SU-DHL-6 (cell line): ENCODE data around the gene CCDC30.

Source experiments
- H2AFZ ChIP-seq: fragments of 200-600 bp; sonication (generic); 2 replicates; pipeline ENCODE4 v1.6.1; 2014; ENCODE audit warnings: low read depth, mild to moderate bottlenecking, moderate library complexity, mixed read lengths, antibody characterized with exemption, low read length; ENCODE audit not compliant: severe bottlenecking
- H3F3A ChIP-seq: fragments of 200-600 bp; shearing (Covaris generic); 2 replicates; pipeline ENCODE4 v1.6.0; 2016; ENCODE audit warnings: antibody characterized with exemption, mild to moderate bottlenecking; ENCODE audit not compliant: insufficient read depth
- H3K27ac ChIP-seq: fragments of 200-600 bp; sonication (generic); 2 replicates; pipeline ENCODE4 v1.5.1; 2016; ENCODE audit warnings: low read depth, mild to moderate bottlenecking, low read length, moderate library complexity, mixed read lengths
- H3K27me3 ChIP-seq: fragments of 200-600 bp; sonication (generic), shearing (Covaris generic); 2 replicates; pipeline ENCODE4 v1.6.0; 2014; ENCODE audit warnings: mild to moderate bottlenecking, low read length
- H3K36me3 ChIP-seq: fragments of 200-600 bp; sonication (generic); 2 replicates; pipeline ENCODE4 v1.6.1; 2014; ENCODE audit warnings: mild to moderate bottlenecking, low read length, mixed read lengths
- H3K4me2 ChIP-seq: fragments of 300-600, 200-600 bp; shearing (Covaris generic), sonication (generic); 2 replicates; pipeline ENCODE4 v1.6.0; 2014; ENCODE audit warnings: low read length, low read depth, mild to moderate bottlenecking; ENCODE audit not compliant: poor library complexity, severe bottlenecking
- H3K4me3 ChIP-seq: fragments of 200-600 bp; sonication (generic); 2 replicates; pipeline ENCODE4 v1.5.1; 2014; ENCODE audit warnings: antibody characterized with exemption, low read length, mild to moderate bottlenecking, mixed read lengths; ENCODE audit not compliant: insufficient read depth, poor library complexity, severe bottlenecking
- H3K79me2 ChIP-seq: fragments of 200-600 bp; sonication (generic); 2 replicates; pipeline ENCODE4 v1.6.1; 2014; ENCODE audit warnings: mild to moderate bottlenecking, low read length, moderate library complexity; ENCODE audit not compliant: insufficient read depth
- H3K9ac ChIP-seq: fragments of 200-600 bp; sonication (generic); 2 replicates; pipeline ENCODE4 v1.7.0; 2014; ENCODE audit warnings: mild to moderate bottlenecking, low read length
- H3K9me2 ChIP-seq: fragments of 200-600 bp; sonication (generic); replicated peaks from 2 replicates; pipeline ENCODE4 v1.6.1; 2014; ENCODE audit warnings: low read length; ENCODE audit not compliant: insufficient read depth
- H3K9me3 ChIP-seq: fragments of 200-600 bp; sonication (generic); 2 replicates; pipeline ENCODE4 v1.6.1; 2014; ENCODE audit warnings: low read length, mixed read lengths; ENCODE audit not compliant: insufficient read depth
- H4K20me1 ChIP-seq: fragments of 200-600 bp; sonication (generic); 2 replicates; pipeline ENCODE4 v1.6.1; 2014; ENCODE audit warnings: low read depth, mild to moderate bottlenecking, antibody characterized with exemption, low read length, moderate library complexity, mixed read lengths
- EZH2phosphoT487 ChIP-seq: fragments of 200-600 bp; sonication (generic), shearing (Covaris generic); conservative IDR thresholded peaks from 2 replicates; pipeline ENCODE4 v1.6.1; 2018; ENCODE audit warnings: mild to moderate bottlenecking, antibody characterized with exemption, low read length, moderate library complexity, mixed read lengths
- TF ChIP-seq, protein P1 (sequence below): fragments of 200-600 bp; sonication (generic); IDR thresholded peaks from one replicate; pipeline ENCODE4 v1.5.1; 2017; ENCODE audit warnings: antibody characterized with exemption, mild to moderate bottlenecking, low read length, moderate library complexity; ENCODE audit not compliant: insufficient read depth, poor library complexity, severe bottlenecking

CCDC30 gene

DNA sequence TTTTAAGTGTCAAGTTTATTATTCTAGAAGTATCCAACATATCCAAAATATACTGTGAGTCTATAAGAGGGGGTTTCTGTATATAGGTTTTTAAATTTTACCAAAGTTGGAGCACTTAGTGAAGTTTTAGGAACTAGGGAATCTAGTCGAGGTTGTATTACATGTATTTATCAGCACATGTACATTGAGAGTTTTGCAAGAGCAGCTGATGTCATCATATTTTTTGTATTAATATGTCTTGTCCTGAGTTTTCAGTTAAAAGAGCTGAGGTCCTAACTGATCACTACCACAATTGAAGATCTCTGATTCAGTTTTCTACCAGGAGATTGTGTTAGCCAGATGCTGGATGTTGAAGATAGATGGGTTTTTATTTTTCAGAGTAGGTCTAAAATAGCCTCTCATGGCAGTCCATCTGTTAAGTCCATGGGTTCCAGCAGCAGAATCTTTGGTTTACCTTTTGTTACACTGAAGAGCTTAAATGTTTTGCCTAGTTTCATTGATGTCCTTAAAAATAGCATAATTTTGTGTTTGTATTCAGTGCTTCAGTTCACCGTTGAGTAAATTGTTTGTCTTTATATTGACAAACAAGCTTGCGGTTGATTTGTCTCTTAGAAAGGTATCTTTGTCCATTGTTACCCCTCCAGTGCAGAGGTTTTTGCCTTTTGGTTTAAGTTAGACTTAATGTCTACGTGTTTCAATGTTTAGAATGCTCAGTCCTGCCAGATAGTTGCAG is 235.2 kb downstream of the CCDC30 start:
- Histone ChIP-seq H3K9me3 (no peaks in the 10 kb centered on the region), H3K9ac (no peak overlapping the region), H3K4me2 (no peak overlapping the region), H3K36me3 (peaks cover 82% of the 10 kb centered on the region), H3K27ac (no peak overlapping the region), H3K4me3 (no peak overlapping the region), H4K20me1 (peaks cover 73% of the 10 kb centered on the region), H3K79me2 (peaks cover 68% of the 10 kb centered on the region), H3K9me2 (no peaks in the 10 kb centered on the region), H2AFZ (no peak overlapping the region), H3K27me3 (no peaks in the 10 kb centered on the region), H3F3A (peaks cover 41% of the 10 kb centered on the region)
- no peak for TF ChIP-seq EZH2phosphoT487
- TF ChIP-seq, protein P1, sequence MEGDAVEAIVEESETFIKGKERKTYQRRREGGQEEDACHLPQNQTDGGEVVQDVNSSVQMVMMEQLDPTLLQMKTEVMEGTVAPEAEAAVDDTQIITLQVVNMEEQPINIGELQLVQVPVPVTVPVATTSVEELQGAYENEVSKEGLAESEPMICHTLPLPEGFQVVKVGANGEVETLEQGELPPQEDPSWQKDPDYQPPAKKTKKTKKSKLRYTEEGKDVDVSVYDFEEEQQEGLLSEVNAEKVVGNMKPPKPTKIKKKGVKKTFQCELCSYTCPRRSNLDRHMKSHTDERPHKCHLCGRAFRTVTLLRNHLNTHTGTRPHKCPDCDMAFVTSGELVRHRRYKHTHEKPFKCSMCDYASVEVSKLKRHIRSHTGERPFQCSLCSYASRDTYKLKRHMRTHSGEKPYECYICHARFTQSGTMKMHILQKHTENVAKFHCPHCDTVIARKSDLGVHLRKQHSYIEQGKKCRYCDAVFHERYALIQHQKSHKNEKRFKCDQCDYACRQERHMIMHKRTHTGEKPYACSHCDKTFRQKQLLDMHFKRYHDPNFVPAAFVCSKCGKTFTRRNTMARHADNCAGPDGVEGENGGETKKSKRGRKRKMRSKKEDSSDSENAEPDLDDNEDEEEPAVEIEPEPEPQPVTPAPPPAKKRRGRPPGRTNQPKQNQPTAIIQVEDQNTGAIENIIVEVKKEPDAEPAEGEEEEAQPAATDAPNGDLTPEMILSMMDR: no peak

DNA sequence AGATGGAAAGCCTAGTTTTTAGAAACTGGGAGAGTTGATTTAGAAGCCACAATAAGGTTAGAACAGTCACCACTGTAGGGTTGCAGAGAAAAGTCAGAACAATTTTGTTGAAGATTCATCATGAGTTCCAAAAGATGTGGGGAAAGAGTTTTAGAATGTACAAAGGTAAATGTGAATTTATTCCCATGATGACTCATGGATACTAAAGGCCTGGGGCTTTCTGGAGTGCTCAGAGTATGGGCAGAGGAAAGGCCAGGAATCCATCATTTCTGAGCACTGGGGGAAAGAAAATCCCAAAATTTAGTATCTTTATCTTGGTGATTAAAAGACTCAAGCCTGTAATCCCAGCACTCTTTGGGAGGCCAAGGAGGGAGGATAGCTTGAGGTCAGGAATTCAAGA is 236.9 kb downstream of the CCDC30 start:
- Histone ChIP-seq H3K27me3 (no peaks in the 10 kb centered on the region), H4K20me1 (peaks cover 61% of the 10 kb centered on the region), H2AFZ (no peak overlapping the region), H3K4me3 (no peak overlapping the region), H3K36me3 (peaks cover 74% of the 10 kb centered on the region), H3K9me2 (no peaks in the 10 kb centered on the region), H3K4me2 (no peak overlapping the region), H3K79me2 (peaks cover 55% of the 10 kb centered on the region), H3K9me3 (no peaks in the 10 kb centered on the region), H3K27ac (no peak overlapping the region), H3K9ac (no peak overlapping the region), H3F3A (peaks cover 45% of the 10 kb centered on the region)
- TF ChIP-seq, protein P1: no peak
- no peak for TF ChIP-seq EZH2phosphoT487

DNA sequence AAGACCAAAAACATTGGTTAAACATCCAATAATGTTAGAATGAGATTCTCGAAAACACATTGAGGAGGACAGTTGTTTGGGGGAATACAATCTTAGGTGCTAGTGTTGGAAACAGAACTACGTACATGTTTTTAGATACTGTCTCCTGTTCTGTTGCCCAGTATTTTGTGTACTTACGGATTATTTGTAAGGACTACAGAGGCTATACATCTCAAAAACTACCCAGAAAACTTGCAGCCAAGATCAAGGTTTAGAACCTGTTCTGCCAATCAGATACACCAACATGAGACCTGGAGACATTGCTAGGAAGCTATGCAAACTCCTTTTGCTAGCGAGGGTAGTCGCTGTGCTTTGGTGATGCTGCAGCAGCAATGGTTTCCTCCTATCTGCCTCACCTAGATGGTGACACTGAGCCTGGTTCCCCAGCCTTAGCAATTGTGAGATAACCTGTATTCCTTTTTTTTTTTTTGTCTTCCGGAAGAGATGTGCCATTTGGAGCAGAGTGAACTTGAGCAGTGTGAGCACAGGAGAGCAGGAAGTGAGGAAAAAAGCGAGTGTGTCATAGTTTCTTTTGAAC is 240.9 kb downstream of the CCDC30 start:
- Histone ChIP-seq H3K27ac (no peak overlapping the region), H3K27me3 (no peaks in the 10 kb centered on the region), H3K36me3 (peaks cover 45% of the 10 kb centered on the region), H3K9ac (no peak overlapping the region), H3K4me2 (no peak overlapping the region), H2AFZ (no peak overlapping the region), H4K20me1 (peaks cover 27% of the 10 kb centered on the region), H3K4me3 (no peak overlapping the region), H3K79me2 (peaks cover 22% of the 10 kb centered on the region), H3K9me3 (no peaks in the 10 kb centered on the region), H3F3A (peaks cover 28% of the 10 kb centered on the region), H3K9me2 (no peaks in the 10 kb centered on the region)
- TF ChIP-seq EZH2phosphoT487: no peak
- TF ChIP-seq, protein P1: no peak
